ENCODE data around the gene NUMA1. TPM values are rescaled to one million over a fixed set of nuclear protein-coding genes. Genes with fewer than 3 reads are reported as not detected.

The NUMA1 gene
- total and polyA plus RNA-seq, 2 of the 8 experiments (the other 6 are each of a cell fraction or from before 2014, with no cell fraction given) = 101 to 107 TPM

GRCh38 chr11:72084076-72084475 lies 3.7 kb upstream of the NUMA1 start:
- Histone ChIP-seq H4K8ac (ENCODE audit: extremely low read depth, insufficient read depth, low read length) (no peak overlapping the region), H3K14ac (ENCODE audit: insufficient read length) (no peak overlapping the region), H2BK15ac (ENCODE audit: low read length) (no peak overlapping the region), H2BK20ac (ENCODE audit: low read length) (no peak overlapping the region), H3K23ac (ENCODE audit: insufficient read length) (no peak overlapping the region), H3K23me2 (ENCODE audit: low read depth, low read length) (peaks cover 4% of the 10 kb centered on the region; the same call in 1 of the 2 replicates), H3K79me2 (ENCODE audit: control insufficient read depth in 1 of 2, insufficient read depth in 2 of 2, low read length in 2 of 2) (peaks cover 5 to 9% of the 10 kb centered on the region in 2 experiments; a peak in 3 of 4 replicates), H3K4me2 (ENCODE audit: insufficient read depth in 1 of 2, low read depth in 2 of 2, low read length in 2 of 2) (no peak overlapping the region), H3K4ac (replicated peaks; ENCODE audit: insufficient read length, low read depth, low read length) (no peak overlapping the region), H4K20me1 (replicated peaks in 1 of 2; ENCODE audit: control insufficient read depth in 1 of 2, insufficient read depth in 2 of 2, low read length in 2 of 2) (peaks cover 0 to 2% of the 10 kb centered on the region in 2 experiments), H2BK5ac (ENCODE audit: low read depth, low read length) (no peak overlapping the region), H3K79me1 (ENCODE audit: low read depth, low read length) (no peaks in the 10 kb centered on the region), H3K18ac (ENCODE audit: extremely low read depth, low read length) (no peak overlapping the region), H2BK12ac (ENCODE audit: low read depth, low read length) (no peak overlapping the region), H3K4me3 (ENCODE audit: extremely low read depth in 1 of 4, insufficient read depth in 2 of 4, low read depth in 3 of 4, low read length in 4 of 4) (no peak overlapping the region), H2AFZ (ENCODE audit: low read length) (no peak overlapping the region), H3K9me3 (ENCODE audit: insufficient read depth in 2 of 2, low read depth in 1 of 2, low read length in 1 of 2) (no peaks in the 10 kb centered on the region), H2AK5ac (ENCODE audit: low read depth, low read length) (no peak overlapping the region), H4K5ac (ENCODE audit: insufficient read length, low read depth, low read length) (no peak overlapping the region), H3K27me3 (replicated peaks in 1 of 4; ENCODE audit: control insufficient read depth in 3 of 4, extremely low read depth in 1 of 4, insufficient read depth in 3 of 4, low read length in 3 of 4) (no peaks in the 10 kb centered on the region), H3K27ac (ENCODE audit: low read depth, low read length) (no peak overlapping the region), H3K36me3 (ENCODE audit: control insufficient read depth in 2 of 4, insufficient read depth in 4 of 4, low read length in 3 of 4) (peaks cover 0 to 4% (median 0%) of the 10 kb centered on the region in 4 experiments; a peak in 2 of 8 replicates), H4K91ac (replicated peaks; ENCODE audit: insufficient read length, low read length) (no peak overlapping the region), H3K9ac (replicated peaks in 1 of 4; ENCODE audit: extremely low read depth in 1 of 4, low read depth in 3 of 4, low read length in 3 of 4) (no peak overlapping the region), H3K56ac (replicated peaks; ENCODE audit: insufficient read length, low read depth, low read length) (no peak overlapping the region), H3K4me1 (replicated peaks in 1 of 4; ENCODE audit: control insufficient read depth in 3 of 4, insufficient read depth in 4 of 4, low read length in 3 of 4) (peaks cover 0 to 2% (median 0%) of the 10 kb centered on the region in 4 experiments; a peak in 2 of 7 replicates), H2BK120ac (replicated peaks; ENCODE audit: low read depth, low read length) (no peak overlapping the region)
- ChIA-PET CTCF (ENCODE audit: partially characterized antibody) (interaction anchor here (3.4 to 3.9 kb wide), 2 partner anchors 59 to 70 kb away, joined by 26 to 44 read pairs; no protein-coding TSS in a partner anchor), POLR2A (ENCODE audit: partially characterized antibody) (interaction anchor here (0.9 to 8.4 kb wide), 4 partner anchors 13 to 44 kb away, joined by 3 to 144 read pairs (median 18); partner anchors contain the start of genes ANAPC15 and LAMTOR1)
- DNase-seq (ENCODE audit: low read depth in 1 of 2, low spot score in 2 of 2) (no peak), FAIRE-seq (no peak)
- WGBS, 2 experiments (ENCODE audit: extremely low coverage in 1 of 2, insufficient coverage in 1 of 2, insufficient read length in 1 of 2, insufficient replicate concordance in 2 of 2, low coverage in 1 of 2, low lambda C conversion rate in 2 of 2, missing lambda C conversion rate in 1 of 2) = 98% methylated on average over 4 of the region's 4 CpGs; no CpG with 5 or more reads in 1 of the 2 experiments
- TF ChIP-seq NRF1 (IDR thresholded peaks at IDR 0.05; ENCODE audit: low read depth, low read length) (no peak), CHD2 (IDR thresholded peaks at IDR 0.05; ENCODE audit: low read length) (no peak), POU5F1 (IDR thresholded peaks at IDR 0.05; ENCODE audit: low read depth, low read length) (no peak), SIX5 (IDR thresholded peaks at IDR 0.05; ENCODE audit: low read depth, low read length) (no peak), USF2 (IDR thresholded peaks at IDR 0.05; ENCODE audit: low read length) (no peak), BRCA1 (IDR thresholded peaks at IDR 0.05; ENCODE audit: low read depth, low read length) (no peak), KDM5A (IDR thresholded peaks at IDR 0.05; ENCODE audit: low read length) (no peak), E2F6 (IDR thresholded peaks at IDR 0.05) (no peak), RBBP5 (IDR thresholded peaks at IDR 0.05; ENCODE audit: borderline replicate concordance, low read depth, low read length) (no peak), RXRA (IDR thresholded peaks at IDR 0.05; ENCODE audit: insufficient read depth, low read depth, low read length) (no peak), EP300 (IDR thresholded peaks at IDR 0.05; ENCODE audit: borderline replicate concordance in 1 of 2, low read depth in 2 of 2, low read length in 2 of 2) (no peak), SUZ12 (IDR thresholded peaks at IDR 0.05; ENCODE audit: low read length) (no peak), POLR2A (IDR thresholded peaks at IDR 0.05; ENCODE audit: control extremely low read depth in 1 of 2, low read depth in 2 of 2, low read length in 2 of 2) (no peak)
